Omental fat pad (tissue), 4 donors: ENCODE measurements around the gene REG4. TPM values are rescaled to one million over a fixed set of nuclear protein-coding genes. Genes with fewer than 3 reads are reported as not detected.

Experiments
- ATAC-seq: fragments of 150-250 bp; one replicate; pipeline ENCODE4 v1.9.1; 2016; ENCODE audit warnings: mild to moderate bottlenecking, moderate library complexity; ENCODE audit not compliant: low FRiP score
- DNase-seq: peaks from one replicate; pipeline ENCODE4 v3.0.0-alpha.2; 2019; ENCODE audit warnings: low spot score
- CTCF ChIP-seq, 3 donors: fragments of 450-650 bp; IDR thresholded peaks; one replicate each; pipeline ENCODE4 v1.5.1; 2016 to 2017; ENCODE audit warnings: antibody characterized with exemption in 3 of 3, mild to moderate bottlenecking in 3 of 3, moderate library complexity in 2 of 3
- total RNA-seq, 4 donors: library from RNA; depleted of rRNA; stranded (reverse); fragments of >200 nt; gene quantifications; one replicate each; pipeline ENCODE4 v1.1.0, GENCODE V29; 2016

Gene REG4
- total RNA-seq, 4 donors from 2014 or later = not detected

- ATAC-seq = no peak
- TF ChIP-seq CTCF (IDR thresholded peaks at IDR 0.05) = no peak
- no peak for DNase-seq
Measured at GRCh38 chr1:119762409-119762808, 48.9 kb downstream of the REG4 start.

- DNase-seq (no peak), ATAC-seq (no peak)
- no peak for TF ChIP-seq CTCF (IDR thresholded peaks at IDR 0.05)
Measured at GRCh38 chr1:119758584-119758983, 52.7 kb downstream of the REG4 start.

- no peak for DNase-seq
- no peak for TF ChIP-seq CTCF (IDR thresholded peaks at IDR 0.05)
- no peak for ATAC-seq
Measured at GRCh38 chr1:119752592-119752991, 58.7 kb downstream of the REG4 start.

GRCh38 chr1:119748040-119748439 lies 63.2 kb downstream of the REG4 start:
- DNase-seq (no peak), ATAC-seq (no peak)
- no peak for TF ChIP-seq CTCF (IDR thresholded peaks at IDR 0.05)

- DNase-seq (no peak), ATAC-seq (no peak)
- no peak for TF ChIP-seq CTCF (IDR thresholded peaks at IDR 0.05)
Measured at GRCh38 chr1:119747451-119747850, 63.8 kb downstream of the REG4 start.

- no peak for TF ChIP-seq CTCF (IDR thresholded peaks at IDR 0.05)
- ATAC-seq (no peak), DNase-seq (no peak)
Measured at GRCh38 chr1:119745034-119745433, 66.2 kb downstream of the REG4 start.

GRCh38 chr1:119744598-119744942 lies 66.7 kb downstream of the REG4 start:
- DNase-seq = no peak
- no peak for ATAC-seq
- no peak for TF ChIP-seq CTCF (IDR thresholded peaks at IDR 0.05)

Other genes starting within 250 kb of the REG4 start
- 10 to 100 TPM in 1 of 4 donors, 1 to 10 TPM in 3; 6.5 to 13.1 (median 8.8) TPM for gene ZNF697, start 163.2 kb downstream of the REG4 start, total RNA-seq
- gene PHGDH, start 99.5 kb downstream of the REG4 start, total RNA-seq = 10 to 100 TPM; 21.5 to 95.4 (median 28.4) TPM
- 1 to 10 TPM in 1 of 4 donors, under 1 TPM in 2, not detected in 1; 0.56 to 4.3 (median 0.96) TPM for gene HMGCS2, start 42.6 kb downstream of the REG4 start, total RNA-seq
- not detected for gene ADAM30, start 85.1 kb upstream of the REG4 start, total RNA-seq